VCaP (cell line): ENCODE measurements around the gene EPOP.

Source experiments
- H3K27ac ChIP-seq: fragments of 450-650 bp; 2 replicates; pipeline ENCODE4 v1.5.1; 2017
- CTCF ChIP-seq: fragments of 450-650 bp; conservative IDR thresholded peaks from 2 replicates; pipeline ENCODE4 v1.5.1; 2017; ENCODE audit warnings: mild to moderate bottlenecking, moderate library complexity

The EPOP gene

GRCh38 chr17:38674749-38675615 lies at the start of gene EPOP:
TSS of gene EPOP (minus strand) at chr17:38674957. CDS start at chr17:38674495, 462 bp downstream.
- peak within 1 kb of the TSS; percentile 66 for H3K27ac ChIP-seq
- TF ChIP-seq CTCF, result no peak

GRCh38 chr17:38721802-38722201 lies 47.0 kb upstream of the EPOP start:
- no peak for TF ChIP-seq CTCF
- no peak overlapping the region for H3K27ac ChIP-seq

- H3K27ac ChIP-seq, result no peak overlapping the region
- TF ChIP-seq CTCF, result no peak
Observed at GRCh38 chr17:38720941-38721340, 46.2 kb upstream of the EPOP start.

- no peak overlapping the region for H3K27ac ChIP-seq
- no peak for TF ChIP-seq CTCF
Observed at GRCh38 chr17:38719943-38720641, 45.3 kb upstream of the EPOP start.

- H3K27ac ChIP-seq, result no peak overlapping the region
- no peak for TF ChIP-seq CTCF
Observed at GRCh38 chr17:38719289-38719942, 44.7 kb upstream of the EPOP start.

GRCh38 chr17:38717139-38717745 lies 42.5 kb upstream of the EPOP start:
- TF ChIP-seq CTCF, result no peak
- no peak overlapping the region for H3K27ac ChIP-seq
